Femur (tissue), 1 donor: ENCODE data around the gene THOC5.
"Not testable (repeated sequence)": the region's sequence is repeated elsewhere in the genome, so short reads cannot be mapped to it uniquely, and the experiment has no call there.

Experiments
- DNase-seq: peaks from one replicate; pipeline ENCODE4 v3.0.0-alpha.2; 2017

Gene THOC5

DNA sequence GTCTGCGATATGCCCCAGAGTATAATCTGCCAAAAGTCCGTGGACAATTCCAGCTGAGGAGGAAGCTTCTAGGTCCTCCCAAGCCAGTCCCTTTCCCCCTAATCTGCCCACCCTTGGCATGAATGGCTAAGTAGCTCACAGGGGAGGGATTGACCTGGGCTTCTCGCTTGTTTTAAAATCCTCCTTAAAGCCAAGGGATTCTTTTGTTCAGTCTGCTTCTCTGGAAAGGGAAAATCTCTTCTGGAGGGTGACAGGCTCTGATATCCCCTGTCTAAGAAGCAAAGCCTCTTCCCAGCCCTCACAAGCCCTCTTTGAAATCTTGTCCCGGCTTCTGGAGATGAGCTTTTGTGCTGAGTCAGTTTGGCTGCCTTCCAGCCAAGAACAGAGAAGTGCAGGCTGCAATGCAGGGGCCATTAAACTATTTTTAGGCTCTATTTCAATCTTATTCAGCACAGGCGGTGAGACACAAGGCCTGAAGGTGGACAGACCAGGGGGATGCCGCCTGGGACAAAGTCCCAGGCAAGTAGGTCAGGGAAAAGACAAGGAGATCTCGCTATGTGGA is 49.7 kb downstream of the THOC5 start:
- peak; percentile 48 for DNase-seq

DNA sequence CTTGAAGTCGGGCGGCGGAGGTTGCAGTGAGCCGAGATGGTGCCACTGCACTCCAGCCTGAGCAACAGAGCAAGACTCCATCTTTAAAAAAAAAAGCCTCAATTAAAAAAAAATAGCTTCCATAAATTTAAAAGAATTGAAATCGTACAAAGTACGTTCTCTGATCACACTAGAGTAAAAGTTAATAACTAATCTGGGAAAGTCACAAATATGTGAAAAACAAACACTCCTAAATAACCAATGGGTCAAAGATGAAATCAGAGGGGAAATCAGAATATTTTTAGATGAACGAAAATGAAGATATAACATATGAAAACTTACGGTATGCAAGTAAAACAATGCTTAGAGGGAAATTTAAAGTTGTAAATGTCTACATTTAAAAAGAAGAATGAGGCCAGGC is 53.7 kb downstream of the THOC5 start:
- DNase-seq, result no peak

DNA sequence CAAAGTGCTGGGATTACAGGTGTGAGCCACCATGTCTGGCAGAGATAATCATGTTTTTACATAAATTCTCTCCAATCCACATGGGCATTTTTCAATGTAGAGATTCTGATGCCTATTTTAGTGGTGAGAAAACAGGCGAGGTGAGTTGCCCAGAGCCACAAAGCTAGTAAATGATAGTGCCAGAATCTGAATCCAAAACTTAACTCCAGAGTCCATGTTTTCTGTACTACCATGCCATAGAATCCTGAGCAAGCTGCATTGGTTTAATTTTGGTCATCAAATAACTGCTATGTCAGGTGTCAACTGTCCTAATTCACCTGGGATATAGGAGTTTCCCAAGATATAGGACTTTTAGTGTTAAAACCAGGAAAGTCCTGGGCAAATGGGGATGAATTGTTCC is 59.9 kb downstream of the THOC5 start:
- no peak for DNase-seq

DNA sequence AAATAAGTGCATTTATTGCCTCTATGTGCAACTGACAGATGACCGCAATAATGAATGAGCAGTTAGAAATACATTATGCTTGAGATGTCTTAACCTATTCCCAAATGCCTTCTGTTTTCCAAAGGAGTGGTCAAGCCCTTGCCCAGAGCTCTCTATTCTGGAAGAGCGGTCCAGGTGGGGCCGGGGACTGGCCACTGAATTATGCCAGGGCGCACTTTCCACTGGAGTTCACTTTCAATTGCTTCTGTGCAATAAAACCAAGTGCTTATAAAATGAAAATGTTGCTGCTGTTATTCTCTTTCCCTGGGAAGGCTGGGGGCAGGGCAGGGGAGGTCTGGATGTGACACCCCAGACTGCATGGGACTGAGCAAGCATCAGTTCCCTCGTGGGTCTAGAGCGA is 62.5 kb downstream of the THOC5 start:
- no peak for DNase-seq

DNA sequence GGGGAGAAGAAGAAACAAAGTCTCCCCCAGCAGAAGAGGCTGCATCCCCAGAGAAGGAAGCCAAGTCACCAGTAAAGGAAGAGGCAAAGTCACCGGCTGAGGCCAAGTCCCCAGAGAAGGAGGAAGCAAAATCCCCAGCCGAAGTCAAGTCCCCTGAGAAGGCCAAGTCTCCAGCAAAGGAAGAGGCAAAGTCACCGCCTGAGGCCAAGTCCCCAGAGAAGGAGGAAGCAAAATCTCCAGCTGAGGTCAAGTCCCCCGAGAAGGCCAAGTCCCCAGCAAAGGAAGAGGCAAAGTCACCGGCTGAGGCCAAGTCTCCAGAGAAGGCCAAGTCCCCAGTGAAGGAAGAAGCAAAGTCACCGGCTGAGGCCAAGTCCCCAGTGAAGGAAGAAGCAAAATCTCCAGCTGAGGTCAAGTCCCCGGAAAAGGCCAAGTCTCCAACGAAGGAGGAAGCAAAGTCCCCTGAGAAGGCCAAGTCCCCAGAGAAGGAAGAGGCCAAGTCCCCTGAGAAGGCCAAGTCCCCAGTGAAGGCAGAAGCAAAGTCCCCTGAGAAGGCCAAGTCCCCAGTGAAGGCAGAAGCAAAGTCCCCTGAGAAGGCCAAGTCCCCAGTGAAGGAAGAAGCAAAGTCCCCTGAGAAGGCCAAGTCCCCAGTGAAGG is 64.3 kb downstream of the THOC5 start:
- not testable (repeated sequence) for DNase-seq

DNA sequence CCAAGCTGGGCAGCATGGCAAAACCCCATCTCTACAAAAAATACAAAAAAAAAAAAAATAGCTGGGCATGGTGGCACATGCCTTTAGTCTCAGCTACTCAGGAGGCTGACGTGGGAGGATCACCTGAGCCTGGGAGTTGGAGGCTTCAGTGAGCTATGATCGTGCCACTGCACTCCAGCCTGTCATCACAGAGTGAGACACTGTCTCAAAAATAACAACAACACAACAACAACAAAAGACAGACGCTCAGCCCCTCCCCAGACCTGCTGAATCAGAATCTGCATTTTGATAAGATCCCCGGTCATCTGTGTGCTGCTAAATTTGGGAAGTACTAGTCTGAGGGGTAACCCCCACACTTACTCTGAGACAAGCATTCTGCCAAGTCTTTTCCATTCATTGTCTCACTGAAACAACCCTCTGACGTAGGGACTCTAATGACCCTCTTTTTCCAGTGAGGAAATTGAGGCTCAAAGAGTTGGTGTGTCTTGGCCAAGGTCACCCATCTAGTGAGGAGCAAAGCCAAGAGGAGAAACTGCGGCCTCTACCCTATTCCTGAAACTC is 66.1 kb downstream of the THOC5 start:
- DNase-seq, result no peak

DNA sequence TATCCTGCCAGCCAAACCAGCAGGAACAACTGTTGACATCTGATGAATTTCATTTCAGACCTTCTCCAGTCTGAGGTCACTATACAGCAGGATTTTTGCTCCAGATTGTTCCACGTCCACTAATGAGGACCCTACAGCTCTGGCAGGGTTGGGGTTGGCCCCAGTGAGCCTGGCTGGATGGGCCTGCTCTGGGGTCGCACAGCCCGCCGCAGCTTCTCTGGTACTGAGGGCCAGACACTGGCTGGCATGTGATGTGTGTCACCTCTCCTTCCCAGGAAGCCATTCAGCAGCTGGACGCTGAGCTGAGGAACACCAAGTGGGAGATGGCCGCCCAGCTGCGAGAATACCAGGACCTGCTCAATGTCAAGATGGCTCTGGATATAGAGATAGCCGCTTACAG is 68.1 kb downstream of the THOC5 start:
- DNase-seq, result no peak

DNA sequence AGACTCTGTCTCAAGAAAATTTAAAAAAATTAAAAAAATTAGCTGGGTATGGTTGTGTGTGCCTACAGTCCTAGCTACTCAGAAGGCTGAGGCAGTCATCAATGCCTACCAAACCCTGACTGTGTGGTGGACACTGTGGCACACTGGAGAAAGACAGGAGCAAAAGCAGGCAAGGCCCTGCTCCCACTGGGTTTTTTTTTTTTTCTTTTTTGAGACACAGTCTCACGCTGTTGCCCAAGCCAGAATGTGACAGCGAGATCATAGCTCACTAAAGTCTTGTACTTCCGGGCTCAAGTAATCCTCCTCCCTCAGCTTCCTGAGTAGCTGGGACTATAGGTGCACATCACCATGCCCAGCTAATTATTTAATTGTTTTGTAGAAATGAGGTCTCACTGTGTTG is 68.9 kb downstream of the THOC5 start:
- DNase-seq, result no peak

DNA sequence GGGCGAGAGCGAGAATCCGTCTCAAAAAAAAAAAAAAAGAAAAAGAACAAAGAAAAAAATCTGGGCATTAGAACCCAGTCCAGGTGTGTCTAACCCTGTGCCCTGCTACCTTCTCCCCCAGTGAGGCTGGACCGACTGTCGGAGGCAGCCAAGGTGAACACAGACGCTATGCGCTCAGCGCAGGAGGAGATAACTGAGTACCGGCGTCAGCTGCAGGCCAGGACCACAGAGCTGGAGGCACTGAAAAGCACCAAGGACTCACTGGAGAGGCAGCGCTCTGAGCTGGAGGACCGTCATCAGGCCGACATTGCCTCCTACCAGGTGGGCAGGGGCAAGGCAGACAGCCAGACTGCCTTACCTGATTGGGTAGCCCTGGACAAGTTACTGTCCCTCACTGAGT is 70.3 kb downstream of the THOC5 start:
- no peak for DNase-seq

DNA sequence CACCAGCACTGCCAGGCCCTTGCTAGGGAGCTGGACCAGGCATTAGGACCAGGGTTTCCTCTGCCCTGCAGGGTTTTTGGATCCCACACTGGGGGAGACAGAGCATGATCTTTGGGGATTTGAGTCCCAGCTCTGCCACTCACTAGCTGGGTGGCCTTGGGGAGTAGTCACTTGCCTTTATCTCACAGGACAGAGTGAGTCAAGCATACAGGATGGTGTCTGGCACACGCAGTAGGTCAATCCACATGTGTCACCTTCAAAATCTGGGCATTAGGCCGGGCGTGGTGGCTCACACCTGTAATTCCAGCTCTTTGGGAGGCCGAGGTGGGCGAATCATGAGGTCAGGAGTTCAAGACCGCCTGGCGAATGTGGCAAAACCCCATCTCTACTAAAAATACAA is 70.8 kb downstream of the THOC5 start:
- DNase-seq, result no peak

DNA sequence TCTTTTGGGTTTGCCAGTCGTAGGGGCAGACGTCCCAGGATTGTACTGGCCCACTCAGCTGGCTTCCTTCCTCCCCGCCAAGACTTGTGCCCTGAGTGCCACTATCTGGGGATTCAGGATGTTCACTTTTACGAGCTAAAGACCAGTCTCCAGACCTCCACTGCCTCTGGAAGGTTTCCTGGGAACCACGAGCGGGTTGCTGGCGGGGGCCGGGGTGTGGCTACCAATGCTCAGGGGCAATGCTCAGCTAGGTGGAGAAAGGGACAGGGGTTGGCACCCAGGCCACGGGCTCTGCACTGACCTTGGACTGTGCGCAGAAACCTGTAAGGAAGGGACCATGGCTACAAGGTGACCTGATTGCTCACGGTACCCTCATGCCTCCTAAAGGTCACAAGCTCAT is 71.3 kb downstream of the THOC5 start:
- no peak for DNase-seq

DNA sequence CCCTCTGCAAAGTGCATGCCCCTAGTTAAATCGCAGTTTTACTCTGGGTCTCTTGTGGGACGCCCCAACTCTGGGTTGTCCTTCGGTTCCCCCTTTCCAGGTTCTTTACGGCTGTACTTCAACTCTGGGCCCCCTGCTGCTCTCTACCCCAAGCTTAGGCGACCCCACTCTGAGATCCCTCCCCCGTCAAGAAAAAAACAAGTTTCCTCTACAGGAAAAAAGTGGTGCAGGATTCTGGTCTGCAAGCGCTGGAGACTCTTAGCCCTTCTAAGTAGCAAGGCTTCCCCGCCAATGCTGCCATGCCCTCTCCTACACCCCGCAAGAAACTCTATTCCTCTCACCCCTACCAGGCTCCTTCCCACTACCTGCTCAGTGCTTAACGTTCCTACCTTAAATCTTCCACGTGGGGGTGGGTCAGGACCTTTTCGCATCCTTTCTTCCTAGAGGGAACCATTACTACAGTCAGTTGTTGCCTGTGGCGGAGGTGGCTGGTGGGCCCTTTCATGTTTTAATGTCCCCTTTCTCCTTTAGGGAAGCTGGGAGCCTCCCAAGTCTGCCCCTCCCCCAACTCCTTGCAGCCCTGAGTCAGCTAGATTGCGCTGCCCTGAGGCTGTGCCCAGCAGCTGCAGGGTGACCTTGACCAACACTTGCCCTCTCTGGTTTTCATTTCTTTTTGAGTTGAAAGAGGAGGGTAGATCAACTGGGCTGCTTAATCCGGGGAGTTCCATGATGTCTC is 72.1 kb downstream of the THOC5 start:
- no peak for DNase-seq

DNA sequence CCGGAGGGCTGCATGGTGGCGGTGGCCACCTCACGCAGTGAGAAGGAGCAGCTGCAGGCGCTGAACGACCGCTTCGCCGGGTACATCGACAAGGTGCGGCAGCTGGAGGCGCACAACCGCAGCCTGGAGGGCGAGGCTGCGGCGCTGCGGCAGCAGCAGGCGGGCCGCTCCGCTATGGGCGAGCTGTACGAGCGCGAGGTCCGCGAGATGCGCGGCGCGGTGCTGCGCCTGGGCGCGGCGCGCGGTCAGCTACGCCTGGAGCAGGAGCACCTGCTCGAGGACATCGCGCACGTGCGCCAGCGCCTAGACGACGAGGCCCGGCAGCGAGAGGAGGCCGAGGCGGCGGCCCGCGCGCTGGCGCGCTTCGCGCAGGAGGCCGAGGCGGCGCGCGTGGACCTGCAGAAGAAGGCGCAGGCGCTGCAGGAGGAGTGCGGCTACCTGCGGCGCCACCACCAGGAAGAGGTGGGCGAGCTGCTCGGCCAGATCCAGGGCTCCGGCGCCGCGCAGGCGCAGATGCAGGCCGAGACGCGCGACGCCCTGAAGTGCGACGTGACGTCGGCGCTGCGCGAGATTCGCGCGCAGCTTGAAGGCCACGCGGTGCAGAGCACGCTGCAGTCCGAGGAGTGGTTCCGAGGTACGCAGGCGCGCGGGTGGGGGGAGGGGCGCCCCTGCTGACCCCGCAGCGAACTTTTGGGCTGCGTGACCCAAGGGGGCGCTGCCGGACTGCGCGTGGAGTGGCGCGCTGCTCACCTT is 72.9 kb downstream of the THOC5 start:
- peak; percentile 75 for DNase-seq

DNA sequence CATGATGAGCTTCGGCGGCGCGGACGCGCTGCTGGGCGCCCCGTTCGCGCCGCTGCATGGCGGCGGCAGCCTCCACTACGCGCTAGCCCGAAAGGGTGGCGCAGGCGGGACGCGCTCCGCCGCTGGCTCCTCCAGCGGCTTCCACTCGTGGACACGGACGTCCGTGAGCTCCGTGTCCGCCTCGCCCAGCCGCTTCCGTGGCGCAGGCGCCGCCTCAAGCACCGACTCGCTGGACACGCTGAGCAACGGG is 73.4 kb downstream of the THOC5 start:
- no peak for DNase-seq

DNA sequence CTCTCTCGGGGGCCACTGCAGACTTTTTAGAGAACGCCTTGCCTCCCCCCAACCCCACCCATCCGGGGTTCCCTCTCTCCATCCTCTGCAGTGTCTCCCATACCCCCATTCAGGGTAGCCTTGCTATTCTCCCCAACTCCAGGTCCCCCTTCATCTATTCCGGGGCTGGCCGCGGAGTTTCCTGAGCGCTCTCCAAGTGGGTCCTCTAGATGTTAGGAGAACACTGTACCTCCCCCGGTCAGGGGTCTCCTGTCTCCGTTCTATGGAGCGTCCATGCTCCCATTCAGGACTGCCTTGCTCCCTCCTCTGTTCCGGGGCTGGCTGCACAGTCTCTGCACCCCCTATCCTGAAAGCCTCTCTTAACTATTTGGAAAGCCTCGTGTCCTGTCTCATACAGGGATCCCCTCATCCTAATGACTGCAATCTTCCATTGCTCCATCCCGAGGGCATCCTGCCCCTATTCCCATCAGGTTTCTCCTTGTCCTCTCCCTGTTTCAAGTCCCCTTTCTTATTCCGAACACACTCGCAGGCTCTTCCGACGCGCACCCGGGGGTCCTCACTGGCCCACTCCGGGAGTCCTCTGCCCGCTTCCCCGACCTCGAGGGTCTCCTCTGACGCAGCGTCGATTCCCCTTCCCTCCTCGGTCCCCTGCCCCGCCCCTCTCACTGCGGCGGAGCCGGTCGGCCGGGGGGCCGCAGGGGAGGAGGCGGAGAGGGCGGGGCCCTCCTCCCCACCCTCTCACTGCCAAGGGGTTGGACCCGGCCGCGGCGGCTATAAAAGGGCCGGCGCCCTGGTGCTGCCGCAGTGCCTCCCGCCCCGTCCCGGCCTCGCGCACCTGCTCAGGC is 73.9 kb downstream of the THOC5 start, which contains the start of gene NEFH:
NEFH (plus strand) TSS at position 802 of the 845 bp plus-strand sequence. CDS start 45 bp downstream, outside the sequence.
- DNase-seq, result no peak

DNA sequence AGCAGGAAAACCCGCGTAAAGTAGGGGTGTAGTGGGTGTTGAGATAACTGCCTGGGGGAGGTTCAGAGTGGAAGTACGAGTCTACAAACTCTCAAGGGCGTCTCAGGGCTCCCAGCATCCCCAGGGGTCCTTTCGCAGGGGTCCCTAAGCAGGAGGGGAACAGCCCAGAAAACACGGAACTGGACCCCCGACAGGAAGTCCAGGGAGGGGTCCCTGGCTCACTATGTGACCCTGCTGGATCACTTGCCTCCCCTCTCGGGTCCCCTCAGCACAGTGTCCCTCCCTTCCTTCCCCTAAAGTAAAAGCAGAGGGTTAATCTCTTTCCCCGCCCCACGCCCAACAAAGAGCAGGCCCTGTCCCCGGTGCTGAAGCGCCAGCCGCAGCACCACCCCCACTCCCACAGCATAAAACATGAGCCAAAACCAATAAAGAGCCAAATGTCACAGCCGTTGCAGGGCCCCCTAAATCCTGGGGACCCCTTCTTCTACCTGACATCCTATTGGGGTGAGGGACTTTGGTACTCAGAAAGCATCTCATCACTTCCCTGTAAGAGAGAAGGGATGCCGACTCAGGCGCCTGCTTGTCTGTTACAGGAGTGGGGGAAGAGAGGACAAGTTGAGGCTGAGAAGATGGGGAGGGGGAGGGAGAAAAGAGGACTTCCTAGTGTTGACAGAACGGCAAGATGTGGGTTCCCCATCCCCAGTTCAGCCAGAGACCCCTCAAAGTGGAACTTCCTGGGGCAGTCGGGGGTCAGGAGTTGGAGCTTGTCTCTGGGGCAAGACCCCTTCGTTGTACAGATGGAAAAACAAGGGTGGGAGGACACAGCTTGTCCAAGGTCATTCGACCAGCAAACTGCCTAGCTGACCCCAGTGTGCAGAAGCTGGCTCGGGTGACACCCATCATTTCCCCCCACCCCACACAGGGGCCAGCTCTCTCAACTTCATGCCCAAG is 75.0 kb downstream of the THOC5 start:
- peak; percentile 51 for DNase-seq

DNA sequence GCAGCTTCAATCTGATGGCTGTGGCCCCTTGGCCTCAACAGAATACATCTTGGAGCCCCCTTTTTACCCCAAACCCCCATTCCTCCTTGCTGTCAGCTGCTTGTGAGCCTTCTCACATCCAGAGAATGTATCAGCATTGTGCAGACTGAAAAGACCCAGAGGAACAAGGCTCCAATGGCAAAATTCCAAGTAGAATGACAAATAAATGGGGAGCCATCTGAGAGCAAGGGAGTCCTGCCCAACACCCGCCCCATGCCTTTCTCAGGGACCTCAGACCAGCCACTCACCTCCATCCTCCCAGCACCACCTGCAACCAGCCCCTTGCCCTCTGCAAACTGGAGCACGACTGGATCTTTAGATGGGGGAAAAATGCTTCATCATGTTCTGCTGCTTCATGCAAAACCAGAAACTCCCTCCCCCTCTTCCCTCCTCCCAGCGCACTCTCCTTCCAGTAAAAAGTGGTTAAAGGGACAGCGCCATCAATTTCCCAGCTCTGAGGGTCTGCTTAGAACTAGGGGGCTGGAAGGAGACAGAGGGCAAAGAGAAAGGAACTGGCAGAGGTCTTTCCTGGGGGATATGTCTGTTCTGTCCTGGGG is 75.7 kb downstream of the THOC5 start:
- no peak for DNase-seq

DNA sequence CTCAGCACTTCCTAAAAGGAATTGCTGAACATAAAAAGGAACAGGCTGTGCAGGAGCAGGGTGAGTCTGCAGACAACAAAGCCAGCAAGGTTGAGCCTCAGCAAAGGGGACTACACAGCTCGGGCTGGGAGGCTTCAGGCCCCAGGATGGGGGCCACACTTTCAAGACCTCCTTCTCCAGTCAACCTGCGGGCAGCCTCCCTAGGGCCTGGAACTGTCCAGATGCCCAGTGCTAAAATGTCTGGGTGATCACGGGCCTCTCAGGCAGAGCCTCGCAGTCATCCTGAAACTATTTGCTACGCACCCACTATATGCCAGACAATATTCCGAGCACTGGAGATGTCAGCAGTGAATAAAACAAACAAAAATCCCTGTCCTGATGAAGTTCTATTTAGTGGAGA is 77.4 kb downstream of the THOC5 start:
- DNase-seq, result no peak

DNA sequence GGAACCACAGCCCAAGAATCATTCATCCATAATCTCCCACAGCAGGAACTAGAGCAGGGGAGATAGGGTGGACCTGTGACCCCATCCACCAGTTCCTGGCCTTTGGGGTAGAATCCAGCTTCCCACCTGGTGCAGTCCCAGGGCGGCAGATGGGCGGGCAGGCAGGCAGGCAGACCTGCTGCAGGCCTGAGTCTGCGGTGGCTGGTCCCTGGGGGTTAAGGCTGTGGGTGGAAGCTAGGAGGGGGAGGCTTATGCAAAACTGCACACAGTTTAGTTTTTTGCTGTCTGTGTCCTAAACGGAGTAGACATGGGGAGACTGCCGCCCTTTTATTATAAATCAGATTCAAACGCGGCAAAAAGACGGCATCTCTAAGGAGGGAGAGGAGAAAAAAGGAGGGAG is 78.0 kb downstream of the THOC5 start:
- no peak for DNase-seq

DNA sequence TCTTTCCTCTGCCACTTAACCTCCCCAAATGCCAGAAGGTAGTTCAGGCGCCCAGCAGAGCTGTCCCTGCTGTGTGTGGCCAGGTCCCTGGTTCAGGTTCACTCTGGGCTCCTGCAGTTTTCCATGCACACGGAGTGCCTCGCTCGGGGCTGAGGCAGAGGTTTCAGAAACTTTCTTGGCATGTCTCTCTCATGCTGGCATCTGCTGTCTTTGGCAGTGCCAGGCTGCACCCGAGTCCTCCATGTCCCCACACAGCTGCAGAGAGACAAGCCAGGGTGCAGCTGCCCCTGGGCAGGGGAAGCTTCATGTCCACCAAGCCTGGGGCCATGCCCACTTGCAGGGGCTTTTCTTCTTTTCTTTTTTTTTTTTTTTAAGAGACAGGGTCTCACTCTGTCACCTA is 80.6 kb downstream of the THOC5 start:
- DNase-seq, result no peak
